Measurements from ENCODE around the gene TRIM33. TPM values are rescaled to one million over a fixed set of nuclear protein-coding genes. Genes with fewer than 3 reads are reported as not detected.
A peak's percentile ranks its signal among the peaks of the same experiment; 100 is the strongest.

TRIM33 gene
- polyA plus RNA-seq, 1 experiment, result 12.2 TPM

- H3K4me3 ChIP-seq (ENCODE audit: low read depth, low read length), result no peak overlapping the region
- POLR2A ChIA-PET, result no interaction called here
- H3K27me3 ChIP-seq (ENCODE audit: control insufficient read depth, insufficient read depth, low read length), result no peaks in the 10 kb centered on the region
- no peaks in the 10 kb centered on the region for H3K36me3 ChIP-seq (ENCODE audit: control insufficient read depth, insufficient read depth, low read length)
- no peak for DNase-seq (ENCODE audit: low read depth)
- TF ChIP-seq CTCF (IDR thresholded peaks at IDR 0.05; ENCODE audit: insufficient read depth, low read depth, low read length), result no peak
- CTCF ChIA-PET, result no interaction called here
These were observed 48.0 kb downstream of the TRIM33 start for GRCh38 chr1:114462963-114463362.

- no peaks in the 10 kb centered on the region for H3K27me3 ChIP-seq (ENCODE audit: control insufficient read depth, insufficient read depth, low read length)
- no peaks in the 10 kb centered on the region for H3K36me3 ChIP-seq (ENCODE audit: control insufficient read depth, insufficient read depth, low read length)
- POLR2A ChIA-PET, result no interaction called here
- H3K4me3 ChIP-seq (ENCODE audit: low read depth, low read length), result no peak overlapping the region
- no peak for TF ChIP-seq CTCF (IDR thresholded peaks at IDR 0.05; ENCODE audit: insufficient read depth, low read depth, low read length)
- CTCF ChIA-PET, result no interaction called here
- DNase-seq (ENCODE audit: low read depth), result no peak
These were observed 48.7 kb downstream of the TRIM33 start for GRCh38 chr1:114462341-114462740.

GRCh38 chr1:114458237-114458777, 52.7 kb downstream of the TRIM33 start:
- no peaks in the 10 kb centered on the region for H3K27me3 ChIP-seq (ENCODE audit: control insufficient read depth, insufficient read depth, low read length)
- peaks cover 3% of the 10 kb centered on the region; the same call in 1 of the 2 replicates for H3K36me3 ChIP-seq (ENCODE audit: control insufficient read depth, insufficient read depth, low read length)
- H3K4me3 ChIP-seq (ENCODE audit: low read depth, low read length), result no peak overlapping the region
- ChIA-PET CTCF (interaction anchor here (0.8 kb wide), 1 partner anchor 112 kb away, joined by 3 read pairs; no protein-coding TSS in a partner anchor), POLR2A (no interaction called here)
- DNase-seq (ENCODE audit: low read depth), result peak; percentile 28
- TF ChIP-seq CTCF (IDR thresholded peaks at IDR 0.05; ENCODE audit: insufficient read depth, low read depth, low read length), result no peak

- POLR2A ChIA-PET, result no interaction called here
- H3K4me3 ChIP-seq (ENCODE audit: low read depth, low read length), result no peak overlapping the region
- CTCF ChIA-PET, result interaction anchor here (0.8 kb wide), 1 partner anchor 112 kb away, joined by 3 read pairs; no protein-coding TSS in a partner anchor
These were observed 53.2 kb downstream of the TRIM33 start for GRCh38 chr1:114457675-114458236.

GRCh38 chr1:114456586-114456985, 54.4 kb downstream of the TRIM33 start:
- POLR2A ChIA-PET, result no interaction called here

More at GRCh38 chr1:114457675-114458236, 53.2 kb downstream of the TRIM33 start:
- Histone ChIP-seq H3K27me3 (ENCODE audit: control insufficient read depth, insufficient read depth, low read length) (no peaks in the 10 kb centered on the region), H3K36me3 (ENCODE audit: control insufficient read depth, insufficient read depth, low read length) (peaks cover 3% of the 10 kb centered on the region; the same call in 1 of the 2 replicates)
- DNase-seq (ENCODE audit: low read depth), result no peak
- TF ChIP-seq CTCF (IDR thresholded peaks at IDR 0.05; ENCODE audit: insufficient read depth, low read depth, low read length), result no peak

More at GRCh38 chr1:114456586-114456985, 54.4 kb downstream of the TRIM33 start:
- no peak for DNase-seq (ENCODE audit: low read depth)
- CTCF ChIA-PET, result no interaction called here
- peaks cover 3% of the 10 kb centered on the region; the same call in 1 of the 2 replicates for H3K36me3 ChIP-seq (ENCODE audit: control insufficient read depth, insufficient read depth, low read length)
- no peak overlapping the region for H3K4me3 ChIP-seq (ENCODE audit: low read depth, low read length)
- H3K27me3 ChIP-seq (ENCODE audit: control insufficient read depth, insufficient read depth, low read length), result no peaks in the 10 kb centered on the region
- TF ChIP-seq CTCF (IDR thresholded peaks at IDR 0.05; ENCODE audit: insufficient read depth, low read depth, low read length), result no peak
